ENCODE results near the gene SLC1A3.

GRCh38 chr5:36576721-36577120, 29.7 kb upstream of the SLC1A3 start:
- TF ChIP-seq, protein P1, sequence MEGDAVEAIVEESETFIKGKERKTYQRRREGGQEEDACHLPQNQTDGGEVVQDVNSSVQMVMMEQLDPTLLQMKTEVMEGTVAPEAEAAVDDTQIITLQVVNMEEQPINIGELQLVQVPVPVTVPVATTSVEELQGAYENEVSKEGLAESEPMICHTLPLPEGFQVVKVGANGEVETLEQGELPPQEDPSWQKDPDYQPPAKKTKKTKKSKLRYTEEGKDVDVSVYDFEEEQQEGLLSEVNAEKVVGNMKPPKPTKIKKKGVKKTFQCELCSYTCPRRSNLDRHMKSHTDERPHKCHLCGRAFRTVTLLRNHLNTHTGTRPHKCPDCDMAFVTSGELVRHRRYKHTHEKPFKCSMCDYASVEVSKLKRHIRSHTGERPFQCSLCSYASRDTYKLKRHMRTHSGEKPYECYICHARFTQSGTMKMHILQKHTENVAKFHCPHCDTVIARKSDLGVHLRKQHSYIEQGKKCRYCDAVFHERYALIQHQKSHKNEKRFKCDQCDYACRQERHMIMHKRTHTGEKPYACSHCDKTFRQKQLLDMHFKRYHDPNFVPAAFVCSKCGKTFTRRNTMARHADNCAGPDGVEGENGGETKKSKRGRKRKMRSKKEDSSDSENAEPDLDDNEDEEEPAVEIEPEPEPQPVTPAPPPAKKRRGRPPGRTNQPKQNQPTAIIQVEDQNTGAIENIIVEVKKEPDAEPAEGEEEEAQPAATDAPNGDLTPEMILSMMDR (IDR thresholded peaks at IDR 0.05), result no peak
- TF ChIP-seq POLR2A (IDR thresholded peaks at IDR 0.05), result no peak
